HG02571 (cell line): ENCODE measurements around the gene C20orf204.

Experiments
- ATAC-seq: cut with Tn5 transposase; IDR thresholded peaks from one replicate; pipeline ENCODE4 v1.9.1; 2021; ENCODE audit warnings: mild to moderate bottlenecking, moderate library complexity; ENCODE audit not compliant: unreplicated experiment

The C20orf204 gene

GRCh38 chr20:64055396-64055892 is 19.5 kb downstream of the C20orf204 start:
- no peak for ATAC-seq

DNA sequence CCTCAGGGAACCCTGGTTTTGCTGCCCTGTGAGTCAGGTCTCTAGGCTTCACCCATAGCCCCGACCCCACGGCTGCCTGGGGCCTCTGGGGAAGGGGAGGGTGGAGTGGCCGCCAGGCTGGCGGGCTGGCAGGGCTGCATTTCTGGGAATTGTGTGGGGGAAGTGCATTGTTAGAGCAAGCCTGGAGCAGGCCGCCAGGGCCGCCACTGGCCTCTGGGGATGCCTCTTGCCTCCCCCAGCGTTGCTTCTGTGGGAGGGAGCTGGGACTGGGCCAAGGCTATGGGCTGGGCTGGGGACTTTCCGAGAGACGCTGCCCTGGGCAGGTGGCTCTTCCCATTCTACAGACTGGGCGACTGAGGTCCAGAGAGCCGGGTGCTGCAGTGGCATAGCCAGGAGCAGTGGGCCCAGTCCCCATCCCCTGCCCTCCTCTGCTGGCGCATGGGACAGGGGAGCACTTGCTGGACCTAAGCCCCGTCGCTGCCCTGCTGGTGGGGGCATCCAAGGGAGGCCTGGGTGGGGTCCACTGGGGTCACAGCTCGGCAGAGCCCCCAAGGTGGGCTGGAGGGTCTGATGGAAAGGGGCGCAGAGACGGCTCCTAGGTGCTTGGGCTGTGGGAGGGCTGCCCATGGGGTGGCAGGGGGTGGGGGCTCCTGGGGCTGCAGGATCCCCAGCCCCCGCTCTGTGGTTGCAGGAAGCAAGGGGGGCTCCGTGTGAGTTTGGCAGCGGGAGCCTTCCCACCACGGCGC is 20.1 kb downstream of the C20orf204 start:
- no peak for ATAC-seq

DNA sequence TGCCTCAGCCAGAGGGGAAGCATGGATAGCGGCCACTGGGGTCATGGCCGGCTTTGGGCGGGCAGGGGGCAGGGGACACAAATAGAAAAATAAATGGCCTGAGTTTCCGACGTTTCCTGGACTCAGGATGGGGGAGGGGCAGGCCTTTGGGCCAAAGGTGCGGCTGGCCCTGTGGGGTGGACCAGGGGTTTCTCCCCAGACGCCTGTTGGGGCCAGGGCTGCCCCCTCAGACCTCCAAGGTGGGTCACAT is 20.6 kb downstream of the C20orf204 start:
- no peak for ATAC-seq

- no peak for ATAC-seq
These were observed 21.1 kb downstream of the C20orf204 start for GRCh38 chr20:64056889-64057627.

GRCh38 chr20:64057628-64058498 is 21.9 kb downstream of the C20orf204 start:
- no peak for ATAC-seq

GRCh38 chr20:64058536-64058935 is 22.6 kb downstream of the C20orf204 start:
- ATAC-seq: no peak

DNA sequence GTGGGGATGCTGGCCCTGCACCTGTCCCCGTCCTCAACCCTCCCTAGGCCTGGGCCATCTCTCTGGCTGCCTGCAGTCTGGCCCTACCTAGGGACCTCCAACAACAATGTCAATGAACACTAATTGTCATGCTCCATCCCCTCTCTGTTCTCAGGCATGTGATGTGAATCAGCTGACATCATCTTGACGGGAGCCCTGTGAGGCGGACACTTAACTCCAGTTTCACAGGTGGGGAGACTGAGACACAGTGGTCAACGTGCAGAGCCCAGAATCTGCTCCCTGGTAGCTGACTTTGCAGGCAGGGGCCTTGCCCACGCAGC is 26.3 kb downstream of the C20orf204 start:
- ATAC-seq: no peak

- ATAC-seq: peak; percentile 69
These were observed 26.8 kb downstream of the C20orf204 start, which contains the start of gene TCEA2 for GRCh38 chr20:64062596-64063388. Gene TCEA2, plus strand, starts transcription at chr20:64063198. Its CDS starts 115 bp downstream, at chr20:64063313.

GRCh38 chr20:64063389-64064144 is 27.6 kb downstream of the C20orf204 start:
- ATAC-seq: no peak

DNA sequence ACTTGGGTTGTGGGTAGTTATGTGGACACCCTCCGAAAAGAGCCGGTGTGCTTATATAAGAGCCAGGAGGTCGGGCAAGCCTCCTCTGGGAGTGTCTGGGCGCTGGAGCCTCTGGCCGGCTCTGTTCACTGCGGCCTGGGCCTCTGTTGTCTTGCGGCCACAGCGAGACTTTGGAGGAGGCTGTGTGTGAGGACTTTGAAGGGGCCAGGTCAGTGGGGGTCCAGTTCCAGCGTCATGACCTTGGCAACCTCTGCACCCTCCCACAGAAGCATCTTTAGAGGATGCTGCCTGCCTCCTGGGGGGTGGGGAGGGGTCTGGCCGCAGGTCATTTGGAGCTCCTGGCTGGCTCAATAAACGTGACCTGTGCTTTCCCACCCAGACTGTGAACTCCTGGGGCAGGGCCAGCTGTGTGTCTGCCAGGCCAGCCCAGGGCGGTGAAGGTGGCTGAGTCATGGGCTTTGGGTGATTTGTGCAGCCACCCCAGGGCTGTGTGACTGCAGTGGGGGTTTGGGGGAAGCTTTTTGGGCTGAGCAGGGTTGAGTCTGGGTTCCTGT is 28.2 kb downstream of the C20orf204 start:
- ATAC-seq: no peak

DNA sequence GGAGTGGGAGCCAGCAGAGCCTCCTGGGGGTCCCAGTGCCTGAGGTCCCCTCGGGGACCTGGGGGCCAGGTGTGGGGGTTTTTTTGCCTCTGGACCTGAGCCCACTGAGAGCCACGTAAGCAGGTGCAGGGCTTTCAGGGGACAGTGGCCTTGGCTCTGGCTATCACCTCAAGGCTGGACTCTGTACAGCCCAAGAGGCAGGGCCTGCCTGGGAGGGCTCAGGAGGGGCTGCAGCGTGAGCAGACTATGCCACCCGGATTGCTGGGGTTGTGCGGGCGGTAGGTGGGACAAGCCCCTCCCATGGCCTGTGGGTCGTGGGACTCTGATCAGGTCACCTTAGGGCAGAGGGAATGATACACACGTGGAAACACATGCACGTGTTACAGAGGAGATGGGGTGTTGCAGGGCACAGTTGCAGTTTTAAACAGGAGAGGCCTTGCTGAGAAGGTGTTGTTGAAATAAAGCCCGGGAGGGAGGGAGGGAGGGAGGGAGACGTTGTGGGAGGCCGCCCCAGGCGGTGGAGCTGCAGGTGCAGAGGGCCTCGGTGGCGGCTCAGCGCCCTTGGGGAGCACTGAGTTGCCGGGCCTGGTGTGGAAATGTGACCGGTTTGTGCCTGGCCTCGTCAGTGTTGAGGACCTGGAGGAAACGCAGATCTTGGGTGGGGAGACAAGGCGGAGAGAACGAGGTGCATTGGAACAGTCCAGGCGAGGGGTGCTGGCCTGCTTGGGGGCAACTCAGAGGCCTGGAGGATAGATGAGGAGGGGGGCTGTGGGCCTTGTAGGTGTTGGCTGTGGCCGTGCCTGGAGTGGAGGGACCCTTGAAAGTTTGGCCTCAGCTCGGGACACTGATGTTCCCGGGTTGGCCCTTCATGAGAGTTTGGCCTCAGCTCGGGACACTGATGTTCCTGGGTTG is 29.3 kb downstream of the C20orf204 start:
- no peak for ATAC-seq

DNA sequence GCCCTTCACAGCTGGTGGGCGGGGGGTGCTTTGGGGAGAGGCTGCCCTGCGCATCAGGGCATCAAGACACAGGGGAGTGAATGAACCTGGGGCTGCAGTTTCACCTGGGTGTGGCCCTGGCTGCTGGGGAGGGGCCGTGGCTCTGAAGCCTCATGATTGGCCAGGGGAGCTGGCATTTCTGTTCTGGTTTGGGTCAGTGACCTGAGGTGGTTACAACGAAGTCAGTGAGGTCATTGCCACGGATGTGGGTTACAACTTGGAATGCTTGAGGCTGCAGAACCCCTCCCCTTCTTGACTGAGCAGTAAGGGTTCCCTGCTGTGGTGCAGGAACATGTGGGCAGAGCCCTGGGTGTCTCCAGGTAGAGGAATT is 30.0 kb downstream of the C20orf204 start:
- ATAC-seq: no peak

DNA sequence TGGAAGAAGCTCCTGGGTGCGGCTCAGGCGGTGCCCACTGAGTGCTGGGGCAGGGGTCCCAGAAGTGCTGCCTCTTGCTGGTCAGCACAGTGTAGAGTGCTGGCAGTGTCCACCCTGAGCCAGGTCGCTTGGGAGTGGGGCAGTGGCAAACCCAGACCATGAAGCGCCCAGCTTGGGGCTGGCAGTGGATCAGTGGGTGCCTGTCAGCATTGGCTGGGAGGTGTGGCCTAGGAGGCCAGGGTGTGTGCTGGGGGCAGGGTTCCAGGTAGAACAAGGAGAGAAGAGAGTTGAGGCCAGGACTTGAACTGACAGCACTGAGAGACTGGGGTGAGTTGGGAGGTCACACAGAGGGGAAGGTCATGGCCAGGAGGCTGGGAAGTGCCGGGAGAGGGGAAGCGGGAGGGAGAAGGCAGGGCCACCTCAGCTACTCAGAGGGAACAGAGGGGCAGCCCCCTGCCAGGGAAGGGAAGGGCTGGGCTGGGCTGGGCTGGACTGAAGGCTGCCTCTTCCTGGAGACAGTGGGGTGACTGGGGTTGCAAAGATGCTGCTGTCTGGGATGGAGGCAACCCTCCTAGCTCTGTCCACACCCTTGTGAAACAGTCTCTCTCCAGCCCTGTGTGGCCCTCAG is 31.1 kb downstream of the C20orf204 start:
- no peak for ATAC-seq

DNA sequence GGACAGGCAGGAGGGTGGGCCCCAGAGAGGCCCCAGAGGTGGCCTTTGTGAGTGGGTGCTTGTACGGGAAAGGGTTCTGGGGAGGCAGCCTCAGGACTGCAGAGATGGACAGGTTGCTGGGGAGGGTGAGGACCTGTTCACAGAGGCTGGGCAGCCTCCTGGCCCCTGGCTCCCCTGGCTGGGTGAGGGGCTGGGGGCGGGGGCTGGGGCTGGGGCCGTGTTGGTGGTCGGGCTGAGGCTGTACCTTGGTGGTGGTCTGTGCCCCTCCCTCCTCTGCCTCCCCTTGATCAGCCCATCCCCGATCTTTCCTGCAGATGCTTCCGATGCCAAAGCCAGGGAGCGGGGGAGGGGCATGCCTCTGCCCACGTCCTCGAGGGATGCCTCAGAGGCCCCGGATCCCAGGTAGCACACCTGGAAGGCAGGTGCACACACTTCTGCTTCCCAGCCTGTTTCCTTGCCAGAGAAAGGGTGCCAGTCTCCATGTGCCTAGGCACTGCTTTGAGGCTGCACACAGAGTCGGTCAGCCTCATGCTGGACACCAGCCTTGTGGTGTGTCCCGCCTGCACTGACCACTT is 31.8 kb downstream of the C20orf204 start:
- no peak for ATAC-seq

GRCh38 chr20:64068386-64069208 is 32.6 kb downstream of the C20orf204 start:
- ATAC-seq: no peak

- ATAC-seq: no peak
These were observed 33.2 kb downstream of the C20orf204 start for GRCh38 chr20:64069209-64069613.

GRCh38 chr20:64069614-64070243 is 33.7 kb downstream of the C20orf204 start:
- ATAC-seq: no peak
